HG03103 (cell line): ENCODE results near the gene MCCD1.
"Not testable (repeated sequence)": the region's sequence is repeated elsewhere in the genome, so short reads cannot be mapped to it uniquely, and the experiment has no call there.

ENCODE experiments used
- ATAC-seq: cut with Tn5 transposase; IDR thresholded peaks from one replicate; pipeline ENCODE4 v1.9.1; 2021; ENCODE audit warnings: low read depth; ENCODE audit not compliant: unreplicated experiment

The MCCD1 gene

DNA sequence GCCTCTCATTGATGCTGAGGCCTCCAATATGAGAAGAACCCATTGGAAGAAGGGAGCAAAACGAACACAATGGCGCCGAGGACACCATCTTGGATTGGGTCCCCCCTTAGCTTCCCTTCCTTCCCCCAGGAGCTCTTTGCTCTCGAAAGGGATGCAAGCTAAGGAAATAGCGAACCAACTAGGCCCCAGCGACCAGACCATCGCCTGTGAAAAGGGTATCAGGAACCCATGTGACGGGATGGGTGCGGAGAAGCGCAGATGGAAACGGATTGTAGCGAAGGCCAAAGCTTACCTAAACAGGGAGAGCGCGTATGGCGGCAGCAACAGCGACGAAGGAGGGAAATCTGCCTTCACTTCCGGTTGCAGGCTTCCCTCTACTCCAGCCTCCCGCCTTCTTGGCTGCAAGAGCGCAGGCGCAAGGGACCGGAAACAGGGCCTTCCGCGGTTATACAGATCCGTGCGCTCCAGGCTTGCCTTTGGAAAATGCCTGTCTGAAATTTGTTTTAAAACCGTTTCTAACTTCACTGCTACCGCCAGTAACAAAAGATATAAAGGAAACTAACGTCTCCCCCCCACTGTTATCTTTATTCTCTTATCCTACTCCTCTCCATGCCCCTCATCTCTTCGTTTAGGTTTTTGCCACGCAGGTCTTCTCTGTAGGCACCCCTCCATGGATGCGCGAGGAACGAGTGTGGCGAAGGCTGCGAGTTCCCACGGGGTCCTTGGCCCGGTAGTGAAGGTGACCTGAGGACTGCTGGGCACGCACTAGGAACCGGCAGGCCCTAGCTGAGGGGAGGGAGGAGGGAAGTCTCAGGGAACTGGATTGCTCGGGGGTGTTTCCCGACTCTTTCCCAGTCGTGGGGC is 13.1 kb downstream of the MCCD1 start, which contains the start of gene DDX39B:
Gene DDX39B (minus strand): TSS at position 346 of the 864 bp plus-strand sequence. CDS start 1,471 bp downstream, outside the sequence.
- ATAC-seq = peak; percentile 56

DNA sequence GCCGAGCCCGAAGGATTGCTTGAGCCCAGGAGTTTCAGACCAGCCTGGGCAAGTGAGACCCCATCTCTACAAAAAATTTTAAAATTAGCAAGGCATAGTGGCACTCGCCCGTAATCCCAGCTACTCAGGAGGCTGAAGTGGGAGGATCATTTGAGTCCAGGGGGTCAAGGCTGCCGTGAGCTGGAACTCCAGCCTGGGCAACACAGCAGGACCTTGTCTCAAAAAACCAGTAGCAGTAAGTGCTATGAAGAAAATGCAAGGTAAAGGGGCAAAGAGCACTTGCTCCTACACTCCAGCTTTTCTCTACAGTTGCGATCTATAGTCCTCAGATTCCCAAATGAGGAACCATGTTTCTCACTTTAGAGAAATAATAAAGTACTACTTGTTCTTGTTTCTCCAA is 14.9 kb downstream of the MCCD1 start:
- no peak for ATAC-seq

DNA sequence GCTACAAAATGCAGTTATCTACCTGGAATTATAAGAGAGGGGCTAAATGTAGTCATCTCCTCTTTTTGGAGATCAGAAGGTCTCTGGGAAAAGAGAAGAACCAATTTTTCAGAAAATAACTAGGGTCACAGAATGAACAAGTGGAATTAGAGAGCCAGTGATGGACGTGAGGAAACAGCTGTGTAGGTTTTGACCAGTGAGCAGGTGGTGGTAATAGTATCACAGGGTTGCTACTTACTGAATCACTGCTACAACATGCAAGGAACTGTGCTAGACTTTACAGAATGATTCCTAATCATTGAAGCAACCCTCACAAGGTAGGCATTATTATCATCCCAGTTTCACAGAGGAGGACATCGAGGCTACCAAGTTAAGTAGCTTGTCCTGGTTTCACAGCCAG is 15.9 kb downstream of the MCCD1 start:
- no peak for ATAC-seq

DNA sequence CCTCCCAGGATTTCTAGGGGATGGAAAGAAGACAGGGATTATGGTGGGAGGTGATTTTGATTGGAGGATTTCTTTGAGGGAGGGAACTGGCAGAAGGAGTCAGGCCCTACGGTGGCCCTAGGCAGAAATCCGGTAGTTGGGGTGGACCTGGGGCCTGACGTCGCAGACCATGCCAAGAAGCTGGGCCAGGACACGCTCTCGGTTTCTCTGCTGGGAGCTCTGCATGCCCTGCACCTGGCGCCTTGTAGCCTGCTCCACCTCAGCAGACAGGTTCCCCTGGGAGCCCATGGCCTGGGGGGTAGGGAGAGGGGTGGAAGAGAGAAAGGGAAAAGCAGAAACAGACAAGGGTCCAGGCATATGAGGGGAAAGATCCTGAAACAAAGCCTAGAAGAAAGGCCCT is 16.5 kb downstream of the MCCD1 start:
- ATAC-seq = no peak

DNA sequence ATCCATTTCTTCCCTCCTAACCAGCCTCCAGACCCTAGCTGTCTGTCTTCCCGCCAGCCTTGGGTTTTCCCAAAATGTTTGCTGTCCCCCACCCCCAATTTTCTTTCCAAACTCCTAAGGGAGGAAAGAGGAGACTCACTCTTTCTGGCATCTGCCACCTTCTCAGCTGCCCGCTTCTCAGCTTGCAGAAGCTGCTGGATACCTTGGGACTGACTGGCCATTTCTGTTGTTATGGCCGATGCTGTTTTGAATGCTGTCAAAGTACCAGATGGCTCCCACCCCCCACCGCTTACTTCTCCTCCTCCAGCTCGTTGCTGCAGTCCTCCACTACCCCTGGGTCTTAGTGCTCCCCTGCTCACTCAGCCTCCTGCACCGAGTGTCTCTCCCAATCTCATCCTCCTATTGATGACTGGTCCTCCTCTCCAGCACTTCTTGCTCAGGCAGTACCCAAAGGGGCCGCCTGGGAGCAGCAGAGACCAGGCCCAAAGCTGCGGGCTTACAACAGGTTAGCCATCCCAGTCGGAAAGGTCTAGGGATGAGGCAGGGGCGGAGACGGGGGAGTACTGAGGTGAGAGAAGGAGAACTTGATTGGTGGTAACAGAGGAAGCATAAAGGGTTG is 17.7 kb downstream of the MCCD1 start, which contains the start of gene ATP6V1G2:
Gene ATP6V1G2 (minus strand): TSS at position 270 of the 619 bp plus-strand sequence. CDS start 49 bp downstream, at position 221.
- peak; percentile 44 for ATAC-seq

DNA sequence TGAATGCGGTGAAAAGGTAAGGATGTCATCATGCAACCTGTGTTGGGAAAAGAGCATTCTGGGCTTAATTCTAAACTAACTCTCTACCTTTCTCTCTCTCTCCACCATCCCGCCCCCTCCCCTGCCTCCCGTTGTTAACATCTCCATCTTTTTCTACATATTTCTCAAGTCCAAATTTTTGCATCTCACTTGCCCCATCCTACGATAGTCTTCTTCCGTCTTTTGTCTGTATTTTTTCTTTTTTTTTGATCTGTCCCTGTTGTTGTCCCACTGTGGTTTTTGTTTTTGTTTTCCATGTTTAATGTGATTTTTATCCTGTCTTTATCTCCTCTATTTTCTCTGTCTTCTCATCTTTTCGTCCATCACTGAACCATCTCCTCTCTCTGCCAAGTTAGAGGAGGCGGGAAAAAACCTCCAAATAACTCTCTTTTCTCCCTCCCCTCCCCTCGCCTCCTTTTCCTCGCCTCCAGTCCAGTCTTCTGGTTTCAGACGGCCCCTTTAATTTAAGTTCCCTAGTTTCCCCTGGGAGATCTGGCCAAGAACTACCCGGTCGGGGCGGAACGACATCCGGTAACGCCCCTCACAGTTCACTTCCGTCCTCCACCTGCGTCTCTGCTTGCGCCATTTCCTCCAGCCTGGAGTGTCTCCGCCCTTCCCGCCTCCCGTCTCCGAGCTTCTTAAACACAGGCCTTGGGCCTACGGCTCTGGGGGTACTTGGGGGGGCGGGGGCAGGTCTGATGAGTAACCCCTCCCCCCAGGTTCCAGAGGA is 18.4 kb downstream of the MCCD1 start, which contains the start of gene NFKBIL1:
Gene NFKBIL1 (plus strand): TSS at position 651 of the 769 bp plus-strand sequence. CDS start 87 bp downstream, at position 738.
- peak; percentile 59 for ATAC-seq

DNA sequence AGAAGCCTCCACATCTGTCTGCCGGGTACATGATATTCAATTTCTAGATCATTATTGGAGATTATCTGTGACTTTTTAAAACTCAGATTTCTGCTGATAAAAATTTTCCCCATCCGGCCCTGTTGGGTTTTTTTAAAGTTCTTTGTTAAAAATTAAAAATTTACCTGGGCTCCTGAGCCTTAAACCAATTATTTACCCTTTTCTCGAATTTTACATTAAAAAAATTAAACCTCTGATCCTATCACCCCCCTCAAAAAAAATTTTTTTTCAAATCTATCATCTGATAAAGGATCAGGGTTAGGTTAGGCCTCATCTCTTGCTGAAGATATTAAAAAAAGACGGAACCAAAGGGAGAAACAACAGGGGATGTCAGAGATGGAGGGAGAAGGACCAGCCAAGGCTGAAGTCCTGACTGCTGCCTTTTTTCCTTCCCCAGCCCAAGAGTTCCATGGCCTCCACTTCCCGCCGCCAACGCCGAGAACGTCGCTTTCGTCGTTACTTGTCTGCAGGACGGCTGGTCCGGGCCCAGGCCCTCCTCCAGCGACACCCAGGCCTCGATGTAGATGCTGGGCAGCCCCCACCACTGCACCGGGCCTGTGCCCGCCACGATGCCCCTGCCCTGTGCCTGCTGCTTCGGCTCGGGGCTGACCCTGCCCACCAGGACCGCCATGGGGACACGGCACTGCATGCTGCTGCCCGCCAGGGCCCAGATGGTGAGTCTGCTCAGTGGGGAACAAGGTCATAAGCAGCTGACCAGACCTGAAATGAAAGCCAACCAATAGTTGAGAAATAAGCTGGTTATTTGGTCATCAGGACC is 19.2 kb downstream of the MCCD1 start:
- ATAC-seq = no peak

DNA sequence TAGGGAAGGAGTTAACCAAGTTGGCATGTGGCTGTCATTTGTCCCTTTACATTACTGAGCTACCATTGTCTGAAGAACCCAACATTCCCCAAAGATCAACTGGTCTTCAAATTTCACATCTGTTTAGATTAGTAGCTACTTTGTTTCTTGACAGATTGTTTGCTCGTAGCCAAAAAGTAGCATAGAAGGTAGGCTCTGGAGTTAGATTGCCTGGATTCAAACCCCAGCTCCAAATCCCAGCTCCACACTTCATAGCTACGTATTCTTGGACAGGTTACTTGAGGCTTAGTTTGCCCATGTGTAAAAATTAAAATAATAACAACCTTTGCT is 19.7 kb downstream of the MCCD1 start:
- no peak for ATAC-seq

DNA sequence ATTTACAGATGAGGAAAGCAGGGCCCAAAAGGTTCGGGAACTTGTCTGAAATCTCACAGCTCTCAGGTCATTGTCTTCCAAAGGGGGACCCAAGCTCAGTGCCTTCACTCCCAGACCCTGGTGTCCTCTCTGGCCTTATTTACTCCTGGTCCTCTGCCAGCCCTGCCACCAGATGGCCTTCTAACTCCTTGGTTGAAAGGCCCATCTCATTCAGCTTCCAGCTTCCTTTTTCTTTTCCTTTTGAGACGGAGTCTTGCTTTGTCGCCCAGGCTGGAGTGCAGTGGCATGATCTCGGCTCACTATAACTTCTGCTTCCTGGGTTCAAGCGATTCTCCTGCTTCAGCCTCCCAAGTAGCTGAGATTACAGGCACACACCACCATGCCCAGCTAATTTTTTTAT is 22.6 kb downstream of the MCCD1 start:
- ATAC-seq = not testable (repeated sequence)

DNA sequence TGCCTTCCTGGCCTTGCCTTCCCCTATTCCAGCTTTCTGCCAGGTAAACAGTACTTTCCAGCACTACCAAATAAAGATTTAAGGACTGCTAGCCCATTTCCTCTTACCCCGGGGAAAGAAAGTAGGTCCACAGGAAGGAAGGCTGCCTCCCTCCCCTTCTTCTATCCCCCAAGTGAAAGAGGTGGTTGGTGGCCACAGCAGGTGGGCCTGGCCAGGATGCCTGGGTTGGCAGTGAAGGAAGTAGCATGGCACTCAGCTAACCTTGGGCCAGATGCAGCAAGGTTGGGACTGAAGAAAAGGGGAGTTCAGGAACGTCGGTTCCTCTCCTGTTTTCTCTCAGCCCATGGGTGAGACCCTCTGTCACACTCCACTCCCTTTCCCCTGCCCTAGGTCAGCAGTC is 27.5 kb downstream of the MCCD1 start:
- no peak for ATAC-seq

DNA sequence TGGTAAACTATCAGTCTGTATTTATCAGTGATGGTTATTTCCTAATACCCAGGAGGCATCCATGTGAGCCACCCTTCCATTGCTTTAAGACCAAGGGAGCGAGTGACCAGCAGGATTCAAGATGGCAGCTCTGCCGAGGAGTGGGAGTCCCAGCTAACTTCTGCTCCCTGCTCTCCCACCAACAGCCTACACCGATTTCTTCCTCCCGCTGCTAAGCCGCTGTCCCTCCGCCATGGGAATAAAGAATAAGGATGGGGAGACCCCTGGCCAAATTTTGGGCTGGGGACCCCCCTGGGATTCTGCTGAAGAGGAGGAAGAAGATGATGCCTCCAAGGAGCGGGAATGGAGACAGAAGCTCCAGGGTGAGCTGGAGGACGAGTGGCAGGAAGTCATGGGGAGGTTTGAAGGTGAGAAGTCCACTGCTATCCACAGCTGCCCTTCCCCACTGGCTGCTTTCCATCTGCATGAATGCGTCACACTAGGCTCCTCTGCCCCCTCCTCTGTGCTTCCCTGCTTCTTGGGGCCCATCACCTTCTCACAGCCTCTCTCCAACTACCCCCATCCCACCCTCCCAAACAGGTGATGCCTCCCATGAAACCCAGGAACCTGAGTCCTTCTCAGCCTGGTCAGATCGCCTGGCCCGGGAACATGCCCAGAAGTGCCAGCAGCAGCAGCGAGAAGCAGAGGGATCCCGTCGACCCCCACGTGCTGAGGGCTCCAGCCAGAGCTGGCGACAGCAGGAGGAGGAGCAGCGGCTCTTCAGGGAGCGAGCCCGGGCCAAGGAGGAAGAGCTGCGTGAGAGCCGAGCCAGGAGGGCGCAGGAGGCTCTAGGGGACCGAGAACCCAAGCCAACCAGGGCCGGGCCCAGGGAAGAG is 28.9 kb downstream of the MCCD1 start:
- no peak for ATAC-seq

DNA sequence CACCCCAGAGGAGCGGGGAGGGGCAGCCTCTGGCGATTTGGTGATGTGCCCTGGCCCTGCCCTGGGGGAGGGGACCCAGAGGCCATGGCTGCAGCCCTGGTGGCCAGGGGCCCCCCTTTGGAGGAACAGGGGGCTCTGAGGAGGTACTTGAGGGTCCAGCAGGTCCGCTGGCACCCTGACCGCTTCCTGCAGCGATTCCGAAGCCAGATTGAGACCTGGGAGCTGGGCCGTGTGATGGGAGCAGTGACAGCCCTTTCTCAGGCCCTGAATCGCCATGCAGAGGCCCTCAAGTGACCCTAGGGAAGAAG is 29.5 kb downstream of the MCCD1 start:
- ATAC-seq = no peak

DNA sequence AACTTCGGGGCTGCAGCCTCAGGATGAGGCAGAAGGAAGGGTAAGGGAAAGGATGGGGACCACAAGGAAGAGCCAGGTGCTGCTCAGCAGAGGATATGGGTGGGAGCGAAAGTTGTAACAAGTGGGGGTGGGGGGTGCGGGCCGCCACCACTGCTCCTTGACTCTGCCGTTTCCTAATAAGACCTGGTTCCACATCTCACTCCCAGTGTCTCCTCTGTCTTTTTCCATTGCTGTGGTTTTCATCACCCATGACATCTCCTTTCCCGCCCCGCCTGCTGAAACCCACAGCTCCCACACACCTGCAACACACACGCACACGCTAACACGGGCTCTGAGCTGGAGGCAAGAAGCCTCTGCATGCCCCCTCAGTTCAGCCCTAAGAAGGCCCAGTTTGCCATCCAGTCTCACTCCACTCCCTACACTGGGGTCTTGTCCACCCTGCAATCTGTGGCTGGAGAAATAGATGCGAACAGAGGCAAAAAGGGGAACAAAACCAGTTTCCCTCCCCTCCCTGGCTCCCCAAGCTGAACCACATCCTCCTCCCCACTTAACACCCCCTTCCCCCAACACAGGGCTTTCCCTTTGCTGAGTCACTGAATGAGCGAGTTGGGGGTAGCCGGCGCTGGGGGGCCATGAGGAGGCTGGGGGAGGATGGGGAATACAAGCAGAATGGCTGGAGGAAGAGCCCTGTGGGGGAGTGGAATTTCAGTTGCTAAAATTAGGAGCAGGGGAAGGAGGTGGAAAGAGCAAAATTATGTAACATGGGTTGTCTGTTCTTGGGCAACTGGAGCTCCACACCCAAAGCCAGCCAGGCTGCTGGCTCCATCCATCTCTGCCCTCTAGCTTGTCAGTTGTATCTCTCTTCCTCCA is 30.1 kb downstream of the MCCD1 start:
- ATAC-seq = no peak

DNA sequence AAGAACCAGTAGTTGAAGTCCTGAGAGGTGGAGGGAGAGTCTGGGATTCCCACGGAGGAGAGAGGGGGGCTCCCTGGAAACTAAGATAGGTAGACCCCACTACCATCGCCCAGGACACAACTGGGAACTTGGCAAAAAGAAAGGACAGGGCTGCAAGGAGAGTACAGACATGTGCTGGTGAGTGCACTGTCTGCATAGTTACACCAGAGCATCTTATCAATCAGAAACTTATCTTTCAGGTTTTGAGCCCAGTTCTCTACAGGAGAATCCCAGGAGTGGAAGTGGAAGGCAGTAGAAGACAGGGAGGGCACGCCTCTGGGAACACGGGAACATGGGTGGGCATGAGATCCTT is 30.8 kb downstream of the MCCD1 start:
- ATAC-seq = no peak

DNA sequence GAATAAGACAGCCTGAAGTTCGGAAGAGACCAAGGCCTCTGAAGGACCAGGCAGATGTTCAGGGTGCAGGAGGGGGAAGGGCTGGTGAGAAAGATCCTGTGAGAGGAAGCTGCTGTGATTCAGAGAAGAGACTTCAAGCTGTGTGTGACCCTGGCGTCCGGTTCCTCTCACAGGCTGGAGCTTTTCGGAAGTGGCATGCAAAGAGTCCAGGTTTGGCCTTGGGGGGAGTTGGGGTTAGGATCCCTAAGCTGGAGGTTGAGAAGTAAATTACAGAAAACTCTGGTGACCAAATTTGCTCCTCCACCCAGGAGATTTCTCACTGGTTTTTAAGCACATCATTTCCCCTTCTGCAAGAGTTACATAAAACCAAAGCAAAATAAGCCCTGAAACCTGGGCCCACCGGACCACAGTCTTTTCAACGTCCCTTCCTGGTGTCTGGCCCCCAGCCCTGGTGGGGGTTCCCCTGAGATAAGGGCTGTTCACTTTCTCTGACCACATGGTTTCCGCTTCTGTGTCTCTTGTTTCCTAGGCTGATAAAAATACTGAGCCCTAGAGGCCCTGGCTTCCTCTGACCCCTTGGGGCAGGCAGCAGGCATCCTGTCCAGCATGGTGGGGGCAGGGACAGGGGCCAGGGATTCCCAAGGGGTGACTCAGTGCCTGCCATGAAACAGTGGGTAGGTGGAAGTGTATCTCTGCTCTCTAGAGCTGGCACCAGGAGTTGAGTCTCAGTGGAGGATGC is 31.4 kb downstream of the MCCD1 start:
- peak; percentile 54 for ATAC-seq

DNA sequence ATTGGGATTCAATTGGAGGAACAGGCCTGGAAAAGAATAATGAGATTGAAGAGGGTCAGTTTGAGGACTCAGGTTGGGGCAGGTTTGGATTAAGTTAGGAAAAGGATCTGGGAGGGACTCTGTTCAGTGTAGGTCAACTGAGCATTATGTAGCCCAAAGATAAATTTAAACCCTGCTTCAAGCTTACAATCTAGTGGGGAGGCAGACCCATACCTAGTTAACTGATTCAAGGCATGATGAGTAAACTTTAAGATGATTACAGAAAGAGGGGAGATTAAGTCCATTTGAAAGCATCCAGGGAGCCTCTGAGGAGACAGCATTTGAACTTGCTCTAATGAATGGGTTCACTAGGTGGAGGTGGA is 31.9 kb downstream of the MCCD1 start:
- ATAC-seq = no peak

DNA sequence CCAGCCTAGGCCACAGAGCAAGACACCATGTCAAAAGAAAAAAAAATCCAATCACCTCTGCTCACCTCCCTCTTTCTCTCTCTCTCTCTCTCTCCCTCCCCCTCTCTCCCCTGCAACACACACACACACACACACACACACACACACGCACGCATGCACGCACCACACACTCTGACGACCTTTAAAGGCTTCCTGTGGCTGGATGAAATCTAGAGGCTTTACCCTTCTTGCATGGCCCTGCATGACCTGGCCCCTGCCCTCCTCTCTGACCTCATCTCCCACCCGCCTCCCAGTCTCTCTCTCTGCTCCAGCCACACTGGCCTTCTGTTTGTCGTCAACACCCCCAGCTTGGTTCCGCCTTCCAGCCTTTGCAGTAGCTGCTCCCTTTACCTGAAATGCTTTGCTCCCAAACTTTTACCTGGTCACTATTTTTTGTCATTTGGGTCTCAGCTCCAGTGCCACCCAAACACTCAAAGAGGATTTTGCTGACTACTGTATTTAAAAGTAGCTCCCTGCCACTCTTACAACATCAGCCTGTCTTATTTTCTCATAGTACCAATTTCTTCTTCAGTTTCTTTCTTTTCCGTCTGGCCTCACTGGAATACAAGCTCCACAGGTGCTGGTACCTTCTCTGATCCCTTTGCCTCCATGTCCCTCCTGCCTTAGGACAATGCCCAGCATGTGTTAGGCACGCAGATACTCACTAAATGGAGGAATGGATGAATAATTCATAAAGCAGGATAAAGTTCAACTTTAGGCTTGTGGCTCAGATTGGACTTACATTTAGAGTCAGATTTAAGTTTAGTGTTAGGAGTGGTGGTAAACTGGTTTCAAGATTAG is 39.0 kb downstream of the MCCD1 start:
- ATAC-seq = no peak
